Gastroesophageal sphincter (tissue), 4 donors: ENCODE measurements around the gene RASL12. TPM values are rescaled to one million over a fixed set of nuclear protein-coding genes. Genes with fewer than 3 reads are reported as not detected.

Experiments
- ATAC-seq: fragments of 150-250 bp; one replicate; pipeline ENCODE4 v1.9.1; 2016; ENCODE audit warnings: mild to moderate bottlenecking, moderate library complexity
- H3K27ac ChIP-seq, 4 donors: fragments of 200-600 bp; sonication (generic) in 3 of 4; 1 replicate in 3 of 4; 2 replicates in 1 of 4; pipeline ENCODE4 v1.5.1; 2016 to 2019
- H3K27me3 ChIP-seq: fragments of 200-600 bp; sonication (generic); one replicate; pipeline ENCODE4 v1.5.1; 2019
- H3K36me3 ChIP-seq, 2 donors: fragments of 200-600 bp; sonication (generic); one replicate each; pipeline ENCODE4 v1.5.1; 2019; ENCODE audit warnings: control low read depth in 1 of 2
- H3K4me1 ChIP-seq, 3 donors: fragments of 200-600 bp; sonication (generic); 1 replicate in 2 of 3; 2 replicates in 1 of 3; pipeline ENCODE4 v1.5.1; 2016 to 2019; ENCODE audit warnings: control low read depth in 2 of 3
- H3K4me3 ChIP-seq, 2 donors: fragments of 200-600 bp; sonication (generic); one replicate each; pipeline ENCODE4 v1.5.1; 2019; ENCODE audit warnings: mild to moderate bottlenecking in 1 of 2, moderate library complexity in 1 of 2
- H3K9me3 ChIP-seq, 3 donors: fragments of 200-600 bp; sonication (generic); one replicate each; pipeline ENCODE4 v1.5.1; 2017 to 2019; ENCODE audit warnings: control low read depth in 2 of 3
- CTCF ChIP-seq, 4 experiments: fragments of 200-600 bp in 2 of 4; fragments of 450-650 bp in 2 of 4; sonication (generic) in 1 of 4; IDR thresholded peaks; one replicate each; pipeline ENCODE4 v1.5.1; 2017 to 2019; ENCODE audit warnings: antibody characterized with exemption in 4 of 4, mild to moderate bottlenecking in 2 of 4, moderate library complexity in 2 of 4
- EP300 ChIP-seq: sonication (generic); formaldehyde crosslinking; IDR thresholded peaks from one replicate; pipeline ENCODE4 v1.6.1; 2017; ENCODE audit warnings: antibody characterized with exemption, mild to moderate bottlenecking
- POLR2A ChIP-seq, 2 donors: fragments of 450-650 bp; IDR thresholded peaks; one replicate each; pipeline ENCODE4 v1.6.1; 2017; ENCODE audit warnings: antibody characterized with exemption in 2 of 2, mild to moderate bottlenecking in 2 of 2, moderate library complexity in 1 of 2
- POLR2AphosphoS5 ChIP-seq: sonication (generic); formaldehyde crosslinking; IDR thresholded peaks from one replicate; pipeline ENCODE4 v1.6.1; 2017; ENCODE audit warnings: antibody characterized with exemption
- WGBS, 2 donors: methylation state at CpG; one replicate each; pipeline ENCODE4 v1.1.5; 2018; ENCODE audit warnings: low coverage in 1 of 2; 5-methylcytosine and 5-hydroxymethylcytosine counted together
- total RNA-seq, 4 donors: library from RNA; depleted of rRNA; stranded (reverse); fragments of >200 nt; gene quantifications; one replicate each; pipeline ENCODE4 v1.1.0, GENCODE V29; 2016

Gene RASL12
- total RNA-seq, 4 donors from 2014 or later, result 43.2 to 244 (median 179) TPM

- Histone ChIP-seq H3K27me3 (no peaks in the 10 kb centered on the region), H3K4me3 (peak overlapping the region; percentile 52 to 93), H3K4me1 (peaks cover 3 to 39% (median 14%) of the 10 kb centered on the region in 3 donors), H3K9me3 (no peaks in the 10 kb centered on the region), H3K27ac (peak overlapping the region in 3 of 4 donors; percentile 52 to 89 (median 86)), H3K36me3 (peaks cover 0 to 21% of the 10 kb centered on the region in 2 donors)
- ATAC-seq, result no peak
- 42 to 52% methylated on average over 7 to 10 of the region's 12 CpGs for WGBS, 2 donors
- TF ChIP-seq POLR2A (IDR thresholded peaks at IDR 0.05) (no peak), EP300 (no peak), POLR2AphosphoS5 (no peak), CTCF (IDR thresholded peaks at IDR 0.05) (no peak)
Measured at GRCh38 chr15:65029736-65030208, 38.0 kb downstream of the RASL12 start.

- peak; percentile 92 for ATAC-seq
- peak within 1 kb of the TSS; percentile 52 to 93 for H3K4me3 ChIP-seq
- 0 to 2% methylated on average over 12 to 21 of the region's 73 CpGs for WGBS, 2 donors
- peaks cover 0 to 27% of the 10 kb centered on the region in 2 donors for H3K36me3 ChIP-seq
- TF ChIP-seq CTCF (IDR thresholded peaks at IDR 0.05) (peak in 3 of 4 experiments; percentile 27 to 39 (median 36)), POLR2AphosphoS5 (peak; percentile 96), POLR2A (IDR thresholded peaks at IDR 0.05) (peak; percentile 90 to 93), EP300 (no peak)
- H3K27ac ChIP-seq, result peak within 1 kb of the TSS; percentile 11 to 89 (median 69)
- no peaks in the 10 kb centered on the region for H3K9me3 ChIP-seq
- no peaks in the 10 kb centered on the region for H3K27me3 ChIP-seq
- peaks cover 3 to 38% (median 14%) of the 10 kb centered on the region in 3 donors for H3K4me1 ChIP-seq
Measured at GRCh38 chr15:65028921-65029735, 38.7 kb downstream of the RASL12 start, which contains the start of gene MTFMT. Gene MTFMT, minus strand, starts transcription at chr15:65029639. Its CDS starts 26 bp downstream, at chr15:65029613.

- Histone ChIP-seq H3K27ac (peak overlapping the region in 1 of 4 donors; percentile 86), H3K36me3 (peaks cover 0 to 35% of the 10 kb centered on the region in 2 donors), H3K4me1 (peaks cover 3 to 31% (median 10%) of the 10 kb centered on the region in 3 donors), H3K4me3 (peak overlapping the region; percentile 52 to 93), H3K9me3 (no peaks in the 10 kb centered on the region), H3K27me3 (no peaks in the 10 kb centered on the region)
- 20 to 46% methylated on average over 2 to 10 of the region's 10 CpGs for WGBS, 2 donors
- ATAC-seq, result no peak
- TF ChIP-seq CTCF (IDR thresholded peaks at IDR 0.05), result no peak
- TF ChIP-seq POLR2AphosphoS5, result no peak
Measured at GRCh38 chr15:65028338-65028737, 39.5 kb downstream of the RASL12 start.

- no peaks in the 10 kb centered on the region for H3K27me3 ChIP-seq
- H3K36me3 ChIP-seq, result peaks cover 0 to 37% of the 10 kb centered on the region in 2 donors
- H3K9me3 ChIP-seq, result no peaks in the 10 kb centered on the region
- TF ChIP-seq POLR2AphosphoS5 (no peak), EP300 (no peak), POLR2A (IDR thresholded peaks at IDR 0.05) (no peak), CTCF (IDR thresholded peaks at IDR 0.05) (no peak)
- WGBS, 2 donors, result 47 to 58% methylated on average over 1 of the region's 1 CpG
- H3K4me1 ChIP-seq, result peaks cover 3 to 26% (median 10%) of the 10 kb centered on the region in 3 donors
- H3K27ac ChIP-seq, result peak overlapping the region in 1 of 4 donors; percentile 86
- ATAC-seq, result no peak
- H3K4me3 ChIP-seq, result no peak overlapping the region
Measured at GRCh38 chr15:65027593-65027992, 40.2 kb downstream of the RASL12 start.
